GM21529 (cell line): ENCODE data around the gene MED26.

Experiments
- ATAC-seq: cut with Tn5 transposase; IDR thresholded peaks from one replicate; pipeline ENCODE4 v1.9.1; 2021; ENCODE audit not compliant: unreplicated experiment

The MED26 gene

GRCh38 chr19:16614941-16615340, 13.1 kb downstream of the MED26 start:
- no peak for ATAC-seq

GRCh38 chr19:16613841-16614240, 14.2 kb downstream of the MED26 start:
- no peak for ATAC-seq

GRCh38 chr19:16612636-16613035, 15.4 kb downstream of the MED26 start:
- ATAC-seq: no peak

GRCh38 chr19:16611121-16611520, 16.9 kb downstream of the MED26 start:
- ATAC-seq: no peak

- ATAC-seq: no peak
Observed at GRCh38 chr19:16609511-16610200, 18.3 kb downstream of the MED26 start.

- no peak for ATAC-seq
Observed at GRCh38 chr19:16608290-16608739, 19.7 kb downstream of the MED26 start.

GRCh38 chr19:16607819-16608218, 20.2 kb downstream of the MED26 start:
- ATAC-seq: no peak

GRCh38 chr19:16605553-16605994, 22.4 kb downstream of the MED26 start:
- no peak for ATAC-seq

GRCh38 chr19:16605115-16605514, 22.9 kb downstream of the MED26 start:
- no peak for ATAC-seq

GRCh38 chr19:16604615-16605014, 23.4 kb downstream of the MED26 start:
- no peak for ATAC-seq

GRCh38 chr19:16603090-16603489, 24.9 kb downstream of the MED26 start:
- ATAC-seq: no peak

GRCh38 chr19:16601378-16602052, 26.5 kb downstream of the MED26 start:
- ATAC-seq: no peak

- no peak for ATAC-seq
Observed at GRCh38 chr19:16600824-16601223, 27.2 kb downstream of the MED26 start.

- ATAC-seq: no peak
Observed at GRCh38 chr19:16599655-16600346, 28.2 kb downstream of the MED26 start.

GRCh38 chr19:16598848-16599247, 29.2 kb downstream of the MED26 start:
- no peak for ATAC-seq

GRCh38 chr19:16596399-16596798, 31.6 kb downstream of the MED26 start:
- no peak for ATAC-seq

GRCh38 chr19:16595097-16595496, 32.9 kb downstream of the MED26 start:
- no peak for ATAC-seq

GRCh38 chr19:16594681-16595091, 33.3 kb downstream of the MED26 start:
- no peak for ATAC-seq

GRCh38 chr19:16594131-16594586, 33.8 kb downstream of the MED26 start:
- ATAC-seq: no peak

GRCh38 chr19:16593181-16593580, 34.8 kb downstream of the MED26 start:
- no peak for ATAC-seq

- no peak for ATAC-seq
Observed at GRCh38 chr19:16591803-16592556, 36.0 kb downstream of the MED26 start.
